A549 (cell line): ENCODE results near the gene OR6B2. TPM values are rescaled to one million over a fixed set of nuclear protein-coding genes. Genes with fewer than 3 reads are reported as not detected.

Experiments used
- ATAC-seq, 2 experiments: fragments of 200-7000 bp in 1 of 2; fragments of >200 bp in 1 of 2; cut with Nextera tagmentation in 1 of 2; cut with Tn5 transposase in 1 of 2; 3 replicates each; pipeline versions ENCODE4 v1.8.0 to v1.9.1; 2018 to 2020; ENCODE audit warnings: mild to moderate bottlenecking in 1 of 2, moderate library complexity in 1 of 2
- CTCF ChIA-PET: fragments of 300-600 bp; sonication (Branson Sonifier 250); formaldehyde crosslinking; extraction: SDS; loops from one replicate; lab custom pipeline; 2021; ENCODE audit warnings: antibody characterized with exemption, inconsistent platforms; lab: Yijun Ruan, JAX
- POLR2A ChIA-PET: fragments of 350-600 bp; formaldehyde crosslinking; extraction: SDS; loops from one replicate; lab custom pipeline; 2021; ENCODE audit warnings: antibody characterized with exemption, inconsistent platforms; lab: Yijun Ruan, JAX
- DNase-seq, 2 experiments: peaks; one replicate each; pipeline versions ENCODE4 v3.0.0 to v3.0.0-alpha.2; 2011 to 2016; ENCODE audit warnings: low read depth in 1 of 2, low spot score in 1 of 2
- FAIRE-seq: peaks from 2 replicates; lab custom pipeline; 2011; peaks lifted over from hg19 to GRCh38; lab: Jason Lieb, UNC
- H3K27ac ChIP-seq, 2 experiments: fragments of >200 bp; sonication (Bioruptor Twin); formaldehyde crosslinking; 3 replicates each; pipeline ENCODE4 v1.5.1; 2016 to 2017
- H3K4me1 ChIP-seq: fragments of >200 bp; sonication (Bioruptor Twin); formaldehyde crosslinking; 3 replicates; pipeline ENCODE4 v1.6.1; 2016
- H3K4me2 ChIP-seq: fragments of >200 bp; sonication (Bioruptor Twin); formaldehyde crosslinking; 3 replicates; pipeline ENCODE4 v1.6.1; 2016
- H3K4me3 ChIP-seq: fragments of >200 bp; sonication (Bioruptor Twin); formaldehyde crosslinking; 3 replicates; pipeline ENCODE4 v1.5.1; 2016
- H3K9me3 ChIP-seq: fragments of >200 bp; sonication (Bioruptor Twin); formaldehyde crosslinking; 3 replicates; pipeline ENCODE4 v1.6.1; 2016
- BHLHE40 ChIP-seq: IDR thresholded peaks from 2 replicates; pipeline ENCODE4 v1.6.1; 2012; ENCODE audit warnings: low read depth, low read length, inconsistent platforms
- CEBPB ChIP-seq, 2 experiments: fragments of >200 bp in 1 of 2; sonication (Bioruptor Twin) in 1 of 2; formaldehyde crosslinking in 1 of 2; IDR thresholded peaks; 2 replicates each; pipeline ENCODE4 v1.6.1; 2012 to 2016
- CHD2 ChIP-seq: fragments of 150-350 bp; IDR thresholded peaks from 2 replicates; pipeline ENCODE4 v1.6.1; 2014; ENCODE audit warnings: low read length; ENCODE audit not compliant: partially characterized antibody
- EHMT2 ChIP-seq: fragments of 200-600 bp; sonication (generic); IDR thresholded peaks from 2 replicates; pipeline ENCODE4 v1.6.1; 2016; ENCODE audit warnings: antibody characterized with exemption, low read depth, mild to moderate bottlenecking, moderate library complexity
- FOXS1 ChIP-seq: fragments of 250-450 bp; sonication (Bioruptor Pico); IDR thresholded peaks from 2 replicates; pipeline ENCODE4 v1.5.0; 2020; ENCODE audit warnings: mild to moderate bottlenecking, moderate library complexity
- JUNB ChIP-seq: fragments of >200 bp; sonication (Bioruptor Twin); formaldehyde crosslinking; IDR thresholded peaks from 2 replicates; pipeline ENCODE4 v1.6.1; 2016
- KDM5A ChIP-seq: fragments of 200-600 bp; sonication (generic); IDR thresholded peaks from 2 replicates; pipeline ENCODE4 v1.6.1; 2016; ENCODE audit warnings: antibody characterized with exemption, mild to moderate bottlenecking
- NFE2L2 ChIP-seq: fragments of 150-350 bp; conservative IDR thresholded peaks from 2 replicates; pipeline ENCODE4 v1.6.1; 2014; ENCODE audit warnings: low read length
- NPAS2 ChIP-seq: fragments of 250-450 bp; sonication (Bioruptor Pico); IDR thresholded peaks from 2 replicates; pipeline ENCODE4 v1.8.0; 2022; ENCODE audit warnings: mild to moderate bottlenecking, moderate library complexity, borderline replicate concordance
- PHF8 ChIP-seq: fragments of 200-600 bp; sonication (generic); IDR thresholded peaks from 2 replicates; pipeline ENCODE4 v1.6.1; 2016; ENCODE audit warnings: low read depth, mild to moderate bottlenecking, antibody characterized with exemption, moderate library complexity, borderline replicate concordance
- RAD21 ChIP-seq, 2 experiments: fragments of >200 bp in 1 of 2; sonication (Bioruptor Twin) in 1 of 2; formaldehyde crosslinking in 1 of 2; IDR thresholded peaks in 1 of 2; conservative IDR thresholded peaks in 1 of 2; 2 replicates in 1 of 2; 3 replicates in 1 of 2; pipeline ENCODE4 v1.6.1; 2012 to 2018; ENCODE audit warnings: inconsistent platforms in 1 of 2
- SMC3 ChIP-seq: fragments of >200 bp; sonication (Bioruptor Twin); formaldehyde crosslinking; IDR thresholded peaks from 3 replicates; pipeline ENCODE4 v1.6.1; 2018; ENCODE audit warnings: inconsistent platforms
- TFCP2L1 ChIP-seq: fragments of 250-450 bp; sonication (Bioruptor Pico); IDR thresholded peaks from 2 replicates; pipeline ENCODE4 v1.5.0; 2021; ENCODE audit warnings: mild to moderate bottlenecking
- TP53 ChIP-seq: fragments of 250-450 bp; sonication (Bioruptor Pico); IDR thresholded peaks from 2 replicates; pipeline ENCODE4 v1.5.0; 2021; ENCODE audit warnings: mild to moderate bottlenecking, moderate library complexity
- ZC3H11A ChIP-seq: fragments of 450-650 bp; IDR thresholded peaks from 2 replicates; pipeline ENCODE4 v1.6.1; 2014; ENCODE audit warnings: antibody characterized with exemption, mild to moderate bottlenecking
- ZNF302 ChIP-seq: fragments of 250-450 bp; sonication (Bioruptor Pico); IDR thresholded peaks from 2 replicates; pipeline ENCODE4 v1.9.0; 2021; ENCODE audit warnings: inconsistent platforms, mild to moderate bottlenecking, moderate library complexity
- WGBS: methylation state at CpG from one replicate; pipeline ENCODE4 v1.1.6; 2017; ENCODE audit errors: missing lambda C conversion rate; 5-methylcytosine and 5-hydroxymethylcytosine counted together
- polyA plus RNA-seq, 4 experiments: library from polyadenylated mRNA; depleted of rRNA in 3 of 4; stranded (reverse); fragments of >200 nt; fragmentation: RNase III in 1 of 4; extraction: RNeasy Plus Mini Kit Qiagen cat#74134 plus additional on column Dnase treatment in 1 of 4; gene quantifications; 2 replicates in 3 of 4; 3 replicates in 1 of 4; pipeline ENCODE4 v1.2.3, GENCODE V29; 2011 to 2017
- TF ChIP-seq, protein P1 (sequence below): fragments of 200-600 bp; sonication (generic); IDR thresholded peaks from 2 replicates; pipeline ENCODE4 v1.6.1; 2016; ENCODE audit warnings: antibody characterized with exemption, mild to moderate bottlenecking, moderate library complexity
- TF ChIP-seq, protein P2 (sequence below): fragments of 250-450 bp; sonication (Bioruptor Pico); IDR thresholded peaks from 2 replicates; pipeline ENCODE4 v1.5.0; 2021; ENCODE audit warnings: mild to moderate bottlenecking, moderate library complexity, borderline replicate concordance
- TF ChIP-seq, protein P3 (sequence below): fragments of 150-350 bp; IDR thresholded peaks from 2 replicates; pipeline ENCODE4 v1.6.1; 2014; ENCODE audit warnings: low read depth, mild to moderate bottlenecking, low read length
- TF ChIP-seq, protein P4 (sequence below): IDR thresholded peaks from 2 replicates; pipeline ENCODE4 v1.6.1; 2012
- TF ChIP-seq, protein P5 (sequence below): fragments of >200 bp; sonication (Bioruptor Twin); formaldehyde crosslinking; IDR thresholded peaks from 3 replicates; pipeline ENCODE4 v1.6.1; 2016
- TF ChIP-seq, protein P6 (sequence below): fragments of >200 bp; sonication (Bioruptor Twin); formaldehyde crosslinking; IDR thresholded peaks from 3 replicates; pipeline ENCODE4 v1.5.1; 2016

The OR6B2 gene
- polyA plus RNA-seq, 2 of the 4 experiments (the other 2 are of a cell fraction), result not detected

DNA sequence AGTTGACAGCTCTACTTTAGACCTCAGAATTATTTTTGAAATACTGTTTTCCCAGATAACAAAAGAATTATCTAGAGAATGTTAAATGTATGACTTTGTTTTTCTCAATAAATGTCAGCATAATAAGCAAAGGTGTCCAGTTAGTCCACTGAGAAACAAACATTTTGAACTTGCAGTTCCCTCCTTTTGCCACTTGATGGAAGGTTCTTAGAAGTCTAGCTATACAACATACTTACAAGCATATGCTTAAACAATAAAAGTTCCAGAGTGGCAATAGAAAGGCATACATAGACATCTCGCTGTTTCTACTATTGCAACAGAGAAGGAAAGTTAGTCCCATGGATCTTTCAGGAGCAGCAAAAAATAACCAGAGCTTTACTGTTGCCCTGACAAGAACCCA, 16.9 kb downstream of the OR6B2 start:
- Histone ChIP-seq H3K4me2 (no peak overlapping the region), H3K9me3 (no peaks in the 10 kb centered on the region), H3K4me1 (no peaks in the 10 kb centered on the region), H3K4me3 (no peak overlapping the region), H3K27ac (no peak overlapping the region)
- TF ChIP-seq ZNF302 (CRISPR knock-in tag) (no peak), BHLHE40 (no peak), ZC3H11A (no peak), TP53 (CRISPR knock-in tag) (no peak), NPAS2 (CRISPR knock-in tag) (no peak), SMC3 (no peak), RAD21 (conservative IDR thresholded peaks at IDR 0.05 in 1 of 2, IDR thresholded peaks at IDR 0.05 in 1 of 2) (no peak), TFCP2L1 (CRISPR knock-in tag) (no peak), KDM5A (no peak), NFE2L2 (no peak), PHF8 (no peak)
- TF ChIP-seq, protein P1, sequence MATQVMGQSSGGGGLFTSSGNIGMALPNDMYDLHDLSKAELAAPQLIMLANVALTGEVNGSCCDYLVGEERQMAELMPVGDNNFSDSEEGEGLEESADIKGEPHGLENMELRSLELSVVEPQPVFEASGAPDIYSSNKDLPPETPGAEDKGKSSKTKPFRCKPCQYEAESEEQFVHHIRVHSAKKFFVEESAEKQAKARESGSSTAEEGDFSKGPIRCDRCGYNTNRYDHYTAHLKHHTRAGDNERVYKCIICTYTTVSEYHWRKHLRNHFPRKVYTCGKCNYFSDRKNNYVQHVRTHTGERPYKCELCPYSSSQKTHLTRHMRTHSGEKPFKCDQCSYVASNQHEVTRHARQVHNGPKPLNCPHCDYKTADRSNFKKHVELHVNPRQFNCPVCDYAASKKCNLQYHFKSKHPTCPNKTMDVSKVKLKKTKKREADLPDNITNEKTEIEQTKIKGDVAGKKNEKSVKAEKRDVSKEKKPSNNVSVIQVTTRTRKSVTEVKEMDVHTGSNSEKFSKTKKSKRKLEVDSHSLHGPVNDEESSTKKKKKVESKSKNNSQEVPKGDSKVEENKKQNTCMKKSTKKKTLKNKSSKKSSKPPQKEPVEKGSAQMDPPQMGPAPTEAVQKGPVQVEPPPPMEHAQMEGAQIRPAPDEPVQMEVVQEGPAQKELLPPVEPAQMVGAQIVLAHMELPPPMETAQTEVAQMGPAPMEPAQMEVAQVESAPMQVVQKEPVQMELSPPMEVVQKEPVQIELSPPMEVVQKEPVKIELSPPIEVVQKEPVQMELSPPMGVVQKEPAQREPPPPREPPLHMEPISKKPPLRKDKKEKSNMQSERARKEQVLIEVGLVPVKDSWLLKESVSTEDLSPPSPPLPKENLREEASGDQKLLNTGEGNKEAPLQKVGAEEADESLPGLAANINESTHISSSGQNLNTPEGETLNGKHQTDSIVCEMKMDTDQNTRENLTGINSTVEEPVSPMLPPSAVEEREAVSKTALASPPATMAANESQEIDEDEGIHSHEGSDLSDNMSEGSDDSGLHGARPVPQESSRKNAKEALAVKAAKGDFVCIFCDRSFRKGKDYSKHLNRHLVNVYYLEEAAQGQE, result no peak
- TF ChIP-seq, protein P2, sequence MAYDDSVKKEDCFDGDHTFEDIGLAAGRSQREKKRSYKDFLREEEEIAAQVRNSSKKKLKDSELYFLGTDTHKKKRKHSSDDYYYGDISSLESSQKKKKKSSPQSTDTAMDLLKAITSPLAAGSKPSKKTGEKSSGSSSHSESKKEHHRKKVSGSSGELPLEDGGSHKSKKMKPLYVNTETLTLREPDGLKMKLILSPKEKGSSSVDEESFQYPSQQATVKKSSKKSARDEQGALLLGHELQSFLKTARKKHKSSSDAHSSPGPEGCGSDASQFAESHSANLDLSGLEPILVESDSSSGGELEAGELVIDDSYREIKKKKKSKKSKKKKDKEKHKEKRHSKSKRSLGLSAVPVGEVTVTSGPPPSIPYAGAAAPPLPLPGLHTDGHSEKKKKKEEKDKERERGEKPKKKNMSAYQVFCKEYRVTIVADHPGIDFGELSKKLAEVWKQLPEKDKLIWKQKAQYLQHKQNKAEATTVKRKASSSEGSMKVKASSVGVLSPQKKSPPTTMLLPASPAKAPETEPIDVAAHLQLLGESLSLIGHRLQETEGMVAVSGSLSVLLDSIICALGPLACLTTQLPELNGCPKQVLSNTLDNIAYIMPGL (CRISPR knock-in tag), result no peak
- TF ChIP-seq, protein P3, sequence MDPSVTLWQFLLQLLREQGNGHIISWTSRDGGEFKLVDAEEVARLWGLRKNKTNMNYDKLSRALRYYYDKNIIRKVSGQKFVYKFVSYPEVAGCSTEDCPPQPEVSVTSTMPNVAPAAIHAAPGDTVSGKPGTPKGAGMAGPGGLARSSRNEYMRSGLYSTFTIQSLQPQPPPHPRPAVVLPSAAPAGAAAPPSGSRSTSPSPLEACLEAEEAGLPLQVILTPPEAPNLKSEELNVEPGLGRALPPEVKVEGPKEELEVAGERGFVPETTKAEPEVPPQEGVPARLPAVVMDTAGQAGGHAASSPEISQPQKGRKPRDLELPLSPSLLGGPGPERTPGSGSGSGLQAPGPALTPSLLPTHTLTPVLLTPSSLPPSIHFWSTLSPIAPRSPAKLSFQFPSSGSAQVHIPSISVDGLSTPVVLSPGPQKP, result no peak
- CTCF ChIA-PET, result interaction anchor here (0.5 to 3.1 kb wide), 8 partner anchors 8 to 921 kb away, joined by 3 to 17 read pairs (median 4); partner anchors contain the start of gene NDUFA10
- 93% methylated on average over 1 of the region's 1 CpG for WGBS
- FAIRE-seq, result no peak
- peak; percentile 79 to 83 for ATAC-seq
- POLR2A ChIA-PET, result no interaction called here
- peak in 1 of 2 experiments; percentile 29 for DNase-seq

DNA sequence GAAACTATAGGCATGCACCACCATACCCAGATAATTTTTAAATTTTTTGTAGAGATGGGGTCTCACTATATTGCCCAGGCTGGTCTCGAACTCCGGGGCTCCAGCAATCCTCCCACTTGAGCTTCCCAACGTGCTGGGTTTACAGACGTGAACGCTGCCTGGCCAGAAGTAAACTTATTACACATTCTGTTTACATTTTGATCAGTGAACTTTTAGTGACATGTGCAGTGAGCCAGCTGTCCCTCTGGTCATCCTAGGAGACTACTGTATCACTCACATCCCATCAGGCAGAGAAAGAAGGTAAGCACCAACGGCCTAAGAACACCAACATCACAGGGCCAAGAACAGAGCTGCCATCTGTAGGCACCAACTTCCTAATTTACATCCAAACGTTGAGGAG, 27.2 kb downstream of the OR6B2 start:
- FAIRE-seq (no peak), ATAC-seq (no peak), DNase-seq (no peak)
- WGBS, result 92% methylated on average over 7 of the region's 7 CpGs
- no peak for TF ChIP-seq SMC3
- CTCF ChIA-PET, result interaction anchor here (1.6 to 5.3 kb wide), 3 partner anchors 9 to 141 kb away, joined by 7 to 34 read pairs (median 7); no protein-coding TSS in a partner anchor
- no peak overlapping the region for H3K4me2 ChIP-seq
- no peak overlapping the region for H3K27ac ChIP-seq
- no peaks in the 10 kb centered on the region for H3K4me1 ChIP-seq
- H3K9me3 ChIP-seq, result no peaks in the 10 kb centered on the region
- POLR2A ChIA-PET, result no interaction called here
- no peak overlapping the region for H3K4me3 ChIP-seq

DNA sequence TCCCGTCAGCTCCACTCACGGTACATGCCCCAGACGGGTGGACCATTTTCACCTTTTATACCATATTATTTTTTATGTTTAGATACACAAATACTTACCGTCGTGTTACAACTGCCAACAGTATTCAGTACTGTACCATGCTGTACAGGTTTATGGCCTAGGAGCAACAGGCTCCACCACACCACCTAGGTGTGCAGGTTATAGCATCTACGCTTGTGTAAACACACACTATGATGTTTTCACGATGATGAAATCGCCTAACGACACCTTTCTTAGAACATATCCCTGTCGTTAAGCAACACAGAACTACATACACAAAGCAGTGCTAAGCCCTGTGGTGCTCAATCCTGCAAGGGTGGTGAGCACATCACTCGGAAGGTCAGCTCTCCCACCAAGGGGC, 29.6 kb downstream of the OR6B2 start:
- Histone ChIP-seq H3K9me3 (no peaks in the 10 kb centered on the region), H3K27ac (no peak overlapping the region), H3K4me3 (no peak overlapping the region), H3K4me2 (no peak overlapping the region), H3K4me1 (no peaks in the 10 kb centered on the region)
- POLR2A ChIA-PET, result no interaction called here
- DNase-seq (no peak), ATAC-seq (no peak), FAIRE-seq (no peak)
- CTCF ChIA-PET, result interaction anchor here (1.2 to 5.3 kb wide), 4 partner anchors 9 to 856 kb away, joined by 3 to 34 read pairs (median 4); no protein-coding TSS in a partner anchor
- TF ChIP-seq, protein P4, sequence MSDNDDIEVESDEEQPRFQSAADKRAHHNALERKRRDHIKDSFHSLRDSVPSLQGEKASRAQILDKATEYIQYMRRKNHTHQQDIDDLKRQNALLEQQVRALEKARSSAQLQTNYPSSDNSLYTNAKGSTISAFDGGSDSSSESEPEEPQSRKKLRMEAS, result no peak
- TF ChIP-seq FOXS1 (CRISPR knock-in tag) (no peak), ZC3H11A (no peak), JUNB (no peak), EHMT2 (no peak), CEBPB (IDR thresholded peaks at IDR 0.05) (no peak), ZNF302 (CRISPR knock-in tag) (no peak), PHF8 (no peak), SMC3 (no peak), CHD2 (no peak), KDM5A (no peak), RAD21 (conservative IDR thresholded peaks at IDR 0.05 in 1 of 2, IDR thresholded peaks at IDR 0.05 in 1 of 2) (no peak)
- TF ChIP-seq, protein P5, sequence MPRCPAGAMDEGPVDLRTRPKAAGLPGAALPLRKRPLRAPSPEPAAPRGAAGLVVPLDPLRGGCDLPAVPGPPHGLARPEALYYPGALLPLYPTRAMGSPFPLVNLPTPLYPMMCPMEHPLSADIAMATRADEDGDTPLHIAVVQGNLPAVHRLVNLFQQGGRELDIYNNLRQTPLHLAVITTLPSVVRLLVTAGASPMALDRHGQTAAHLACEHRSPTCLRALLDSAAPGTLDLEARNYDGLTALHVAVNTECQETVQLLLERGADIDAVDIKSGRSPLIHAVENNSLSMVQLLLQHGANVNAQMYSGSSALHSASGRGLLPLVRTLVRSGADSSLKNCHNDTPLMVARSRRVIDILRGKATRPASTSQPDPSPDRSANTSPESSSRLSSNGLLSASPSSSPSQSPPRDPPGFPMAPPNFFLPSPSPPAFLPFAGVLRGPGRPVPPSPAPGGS, result no peak
- TF ChIP-seq, protein P6, sequence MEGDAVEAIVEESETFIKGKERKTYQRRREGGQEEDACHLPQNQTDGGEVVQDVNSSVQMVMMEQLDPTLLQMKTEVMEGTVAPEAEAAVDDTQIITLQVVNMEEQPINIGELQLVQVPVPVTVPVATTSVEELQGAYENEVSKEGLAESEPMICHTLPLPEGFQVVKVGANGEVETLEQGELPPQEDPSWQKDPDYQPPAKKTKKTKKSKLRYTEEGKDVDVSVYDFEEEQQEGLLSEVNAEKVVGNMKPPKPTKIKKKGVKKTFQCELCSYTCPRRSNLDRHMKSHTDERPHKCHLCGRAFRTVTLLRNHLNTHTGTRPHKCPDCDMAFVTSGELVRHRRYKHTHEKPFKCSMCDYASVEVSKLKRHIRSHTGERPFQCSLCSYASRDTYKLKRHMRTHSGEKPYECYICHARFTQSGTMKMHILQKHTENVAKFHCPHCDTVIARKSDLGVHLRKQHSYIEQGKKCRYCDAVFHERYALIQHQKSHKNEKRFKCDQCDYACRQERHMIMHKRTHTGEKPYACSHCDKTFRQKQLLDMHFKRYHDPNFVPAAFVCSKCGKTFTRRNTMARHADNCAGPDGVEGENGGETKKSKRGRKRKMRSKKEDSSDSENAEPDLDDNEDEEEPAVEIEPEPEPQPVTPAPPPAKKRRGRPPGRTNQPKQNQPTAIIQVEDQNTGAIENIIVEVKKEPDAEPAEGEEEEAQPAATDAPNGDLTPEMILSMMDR, result no peak
- 86% methylated on average over 11 of the region's 11 CpGs for WGBS
